GM12878 (cell line): Measurements from ENCODE around the gene KIF21B. TPM values are rescaled to one million over a fixed set of nuclear protein-coding genes. Genes with fewer than 3 reads are reported as not detected.
A peak's percentile ranks its signal among the peaks of the same experiment; 100 is the strongest.

Experiments
- BACH1 ChIP-seq: fragments of 450-650 bp; IDR thresholded peaks from 2 replicates; pipeline ENCODE4 v1.6.1; 2017; ENCODE audit warnings: mild to moderate bottlenecking, borderline replicate concordance
- CBX3 ChIP-seq: fragments of 200-600 bp; sonication (generic); IDR thresholded peaks from 2 replicates; pipeline ENCODE4 v1.6.1; 2016; ENCODE audit warnings: low read depth, borderline replicate concordance
- CREB1 ChIP-seq: IDR thresholded peaks from 2 replicates; pipeline ENCODE4 v1.6.1; 2012; ENCODE audit warnings: low read depth, mild to moderate bottlenecking, inconsistent platforms
- E2F8 ChIP-seq: fragments of 450-650 bp; IDR thresholded peaks from 2 replicates; pipeline ENCODE4 v1.6.1; 2018; ENCODE audit warnings: mild to moderate bottlenecking, low read depth, moderate library complexity; ENCODE audit not compliant: partially characterized antibody
- FOXM1 ChIP-seq: IDR thresholded peaks from 2 replicates; pipeline ENCODE4 v1.6.1; 2012; ENCODE audit warnings: low read depth, mild to moderate bottlenecking, inconsistent platforms, low read length, moderate library complexity
- GABPA ChIP-seq: IDR thresholded peaks from 2 replicates; pipeline ENCODE4 v1.6.1; 2014; ENCODE audit warnings: antibody characterized with exemption, low read depth, mild to moderate bottlenecking, inconsistent platforms
- HCFC1 ChIP-seq: fragments of 150-350 bp; IDR thresholded peaks from 2 replicates; pipeline ENCODE4 v1.6.1; 2014; ENCODE audit warnings: low read length
- HDGF ChIP-seq: fragments of 450-650 bp; IDR thresholded peaks from 2 replicates; pipeline ENCODE4 v1.6.1; 2016; ENCODE audit warnings: antibody characterized with exemption
- JUND ChIP-seq: IDR thresholded peaks from 2 replicates; pipeline ENCODE4 v1.6.1; 2012; ENCODE audit warnings: low read depth, mild to moderate bottlenecking, low read length, improper control_type of control experiment, moderate library complexity
- MEF2B ChIP-seq: fragments of 450-650 bp; IDR thresholded peaks from 2 replicates; pipeline ENCODE4 v1.6.1; 2018; ENCODE audit warnings: mild to moderate bottlenecking, moderate library complexity; ENCODE audit not compliant: partially characterized antibody, poor library complexity, severe bottlenecking
- NR2C1 ChIP-seq: fragments of 450-650 bp; IDR thresholded peaks from 2 replicates; pipeline ENCODE4 v1.6.1; 2017; ENCODE audit warnings: antibody characterized with exemption, mild to moderate bottlenecking, moderate library complexity
- NR2F1 ChIP-seq: fragments of 450-650 bp; conservative IDR thresholded peaks from 2 replicates; pipeline ENCODE4 v1.6.1; 2017; ENCODE audit warnings: mild to moderate bottlenecking
- PKNOX1 ChIP-seq: fragments of 450-650 bp; IDR thresholded peaks from 2 replicates; pipeline ENCODE4 v1.6.1; 2016; ENCODE audit warnings: mild to moderate bottlenecking
- RELB ChIP-seq: fragments of 450-650 bp; IDR thresholded peaks from 2 replicates; pipeline ENCODE4 v1.6.1; 2017; ENCODE audit warnings: low read depth, mild to moderate bottlenecking, moderate library complexity
- SMARCA5 ChIP-seq: fragments of 450-650 bp; IDR thresholded peaks from 2 replicates; pipeline ENCODE4 v1.6.1; 2017; ENCODE audit warnings: mild to moderate bottlenecking
- ZBTB40 ChIP-seq: fragments of 450-650 bp; IDR thresholded peaks from 2 replicates; pipeline ENCODE4 v1.6.1; 2016; ENCODE audit warnings: mild to moderate bottlenecking, moderate library complexity, borderline replicate concordance
- polyA plus RNA-seq, 11 experiments: library from polyadenylated mRNA; depleted of rRNA in 4 of 11; unstranded in 6 of 11; stranded (reverse) in 5 of 11; fragments of >200 nt; fragmentation: Nextera tagmentation in 4 of 11; fragmentation: Illumina TruSeq in 1 of 11; extraction: Ambion mirVana in 4 of 11; extraction: Trizol in 1 of 11; gene quantifications; 1 replicate in 1 of 11; 2 replicates in 10 of 11; pipeline versions ENCODE4 v1.2.1 to v1.2.3, GENCODE V29; 2011 to 2016; ENCODE audit warnings: inconsistent platforms in 2 of 11, missing spikeins in 2 of 11, low read depth in 1 of 11
- total RNA-seq, 4 experiments: library from RNA; depleted of rRNA in 3 of 4; stranded (reverse); fragments of >200 nt in 3 of 4; fragmentation: Illumina TruSeq in 1 of 4; extraction: Trizol in 1 of 4; gene quantifications; 2 replicates each; pipeline versions ENCODE4 v1.2.1 to v1.2.3, GENCODE V29; 2013 to 2021
- TF ChIP-seq, protein P1 (sequence below): fragments of 450-650 bp; IDR thresholded peaks from 2 replicates; pipeline ENCODE4 v1.6.1; 2014; ENCODE audit warnings: mild to moderate bottlenecking

KIF21B gene
- total and polyA plus RNA-seq, 10 of the 15 experiments (the other 5 are each of a cell fraction or from before 2014, with no cell fraction given) = 2.3 to 47.7 (median 12.6) TPM

DNA sequence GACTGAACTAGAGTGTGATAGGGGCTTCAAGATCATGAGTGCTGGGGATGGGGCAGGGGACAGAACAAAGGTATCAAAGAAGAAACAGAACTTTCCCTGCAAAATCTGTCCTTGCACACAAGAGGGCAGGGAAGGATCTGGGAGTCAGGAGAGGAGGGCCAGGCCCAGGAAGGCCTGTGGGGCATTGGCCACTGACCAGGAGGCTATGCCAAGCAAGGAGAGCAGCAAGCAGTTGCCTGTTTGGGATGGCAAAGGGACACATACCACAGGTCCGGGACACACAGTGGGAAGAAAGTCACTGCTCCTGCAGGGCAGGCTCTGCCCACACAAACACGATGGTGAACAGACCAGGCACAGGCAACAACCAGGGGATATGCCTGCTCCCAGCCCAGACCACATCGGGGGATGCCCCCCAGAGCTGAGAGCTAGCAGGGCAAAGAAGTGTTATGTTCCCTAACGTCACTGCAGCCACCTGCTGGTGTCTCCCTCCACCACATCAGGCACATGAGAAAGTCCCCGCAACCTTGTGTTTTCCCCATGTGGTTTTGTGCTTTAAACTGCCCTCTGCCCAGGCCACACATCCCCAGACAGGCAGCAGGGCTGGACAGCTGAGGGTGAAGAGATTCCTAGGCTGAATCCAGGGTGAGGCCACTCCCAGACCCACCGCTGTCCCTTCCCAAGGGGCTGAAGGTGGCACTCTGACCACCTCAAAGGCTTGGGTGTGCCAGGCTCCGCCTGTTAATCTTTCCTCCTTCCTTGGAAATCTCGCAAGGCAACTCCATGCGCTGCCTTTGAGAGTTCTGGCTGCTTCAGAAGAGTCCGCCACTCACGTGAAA is 53.6 kb downstream of the KIF21B start (continued):
- TF ChIP-seq ZBTB40 (no peak), GABPA (no peak), SMARCA5 (peak; percentile 27; the same call in 1 of the 2 replicates), E2F8 (peak; percentile 61), BACH1 (peak; percentile 89; the same call in 1 of the 2 replicates), CREB1 (peak; percentile 90), HDGF (peak; percentile 75), JUND (no peak), PKNOX1 (peak; percentile 51), NR2C1 (no peak), MEF2B (peak; percentile 80), NR2F1 (peak; percentile 97), CBX3 (no peak), HCFC1 (peak; percentile 8; the same call in 1 of the 2 replicates), FOXM1 (peak; percentile 69; the same call in 1 of the 2 replicates), RELB (peak; percentile 99)
- TF ChIP-seq, protein P1, sequence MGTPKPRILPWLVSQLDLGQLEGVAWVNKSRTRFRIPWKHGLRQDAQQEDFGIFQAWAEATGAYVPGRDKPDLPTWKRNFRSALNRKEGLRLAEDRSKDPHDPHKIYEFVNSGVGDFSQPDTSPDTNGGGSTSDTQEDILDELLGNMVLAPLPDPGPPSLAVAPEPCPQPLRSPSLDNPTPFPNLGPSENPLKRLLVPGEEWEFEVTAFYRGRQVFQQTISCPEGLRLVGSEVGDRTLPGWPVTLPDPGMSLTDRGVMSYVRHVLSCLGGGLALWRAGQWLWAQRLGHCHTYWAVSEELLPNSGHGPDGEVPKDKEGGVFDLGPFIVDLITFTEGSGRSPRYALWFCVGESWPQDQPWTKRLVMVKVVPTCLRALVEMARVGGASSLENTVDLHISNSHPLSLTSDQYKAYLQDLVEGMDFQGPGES = no peak
